Stimulated activated CD8-positive, alpha-beta memory T cell treated with anti-CD3 and anti-CD28 coated beads, Interleukin-15, amount 100 ng/mL, for 24 hours (primary cell): ENCODE data around the gene HPS4.

Experiments
- DNase-seq: peaks from one replicate; pipeline ENCODE4 v3.0.0-alpha.2; 2020; ENCODE audit warnings: low read depth

Gene HPS4

DNA sequence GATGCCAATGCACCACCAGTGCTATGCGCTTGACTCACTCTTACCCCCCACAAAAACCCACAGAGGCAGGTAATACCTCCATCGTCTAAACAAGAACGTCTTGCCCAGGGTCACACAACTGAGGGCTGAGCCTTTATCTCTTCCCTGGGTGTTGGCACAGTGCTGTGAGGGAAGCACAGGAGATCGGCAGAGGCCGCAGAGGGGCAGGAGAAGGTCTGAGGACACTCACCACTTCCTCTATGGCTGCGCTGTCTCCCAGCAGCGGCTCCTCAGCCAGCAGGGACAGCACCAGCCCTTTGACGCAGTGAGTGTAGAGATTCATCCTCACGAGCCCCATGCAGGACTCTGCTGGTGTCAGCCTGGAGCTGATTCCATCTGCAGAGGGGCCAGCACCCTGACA, 19.9 kb downstream of the HPS4 start:
- DNase-seq = no peak

DNA sequence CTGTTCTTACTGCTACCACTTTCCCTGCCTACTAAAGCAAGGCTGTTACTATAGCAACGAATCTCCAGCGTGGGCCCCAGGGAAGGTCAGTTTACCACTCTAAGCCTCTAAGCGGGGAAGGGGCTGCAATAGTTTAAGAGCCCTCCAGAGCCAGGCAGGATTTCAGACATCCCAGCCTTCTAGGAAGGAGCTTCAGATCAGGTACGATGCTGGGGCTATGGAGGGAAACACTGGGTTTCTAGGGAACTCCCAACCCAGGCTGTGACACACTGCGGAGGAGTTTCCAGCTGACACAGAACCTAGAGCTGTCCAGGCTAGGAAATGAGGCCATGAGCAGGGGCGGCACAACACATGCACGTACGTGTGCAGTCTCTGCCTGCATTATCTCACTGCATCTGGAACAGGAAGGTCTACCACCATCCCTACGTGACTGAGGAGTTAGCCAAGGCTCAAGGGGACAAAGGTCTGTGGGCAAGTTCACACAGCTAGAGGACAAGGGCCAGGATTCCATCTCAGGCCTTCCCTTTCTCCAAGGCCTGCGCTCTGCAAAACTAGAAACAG, 20.4 kb downstream of the HPS4 start:
- DNase-seq = no peak

DNA sequence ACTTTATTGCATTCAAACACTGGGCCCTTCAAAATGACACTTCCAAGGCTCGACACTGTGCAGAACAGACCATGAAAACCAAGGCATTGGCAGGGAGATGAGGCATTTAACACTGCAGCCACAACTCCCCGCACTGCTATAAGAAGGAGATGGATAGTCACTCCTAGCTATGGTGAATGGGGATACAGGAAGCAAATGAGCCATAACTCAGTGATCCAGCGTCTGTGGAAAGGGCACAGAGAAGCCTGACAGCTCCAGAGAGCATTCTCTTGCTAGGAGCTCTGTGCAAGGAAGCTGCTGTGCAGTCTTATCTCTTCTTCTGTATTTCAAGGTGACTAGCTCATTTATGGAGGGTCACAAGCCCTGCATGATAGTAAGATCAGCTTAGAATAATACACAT, 20.9 kb downstream of the HPS4 start:
- DNase-seq = no peak

DNA sequence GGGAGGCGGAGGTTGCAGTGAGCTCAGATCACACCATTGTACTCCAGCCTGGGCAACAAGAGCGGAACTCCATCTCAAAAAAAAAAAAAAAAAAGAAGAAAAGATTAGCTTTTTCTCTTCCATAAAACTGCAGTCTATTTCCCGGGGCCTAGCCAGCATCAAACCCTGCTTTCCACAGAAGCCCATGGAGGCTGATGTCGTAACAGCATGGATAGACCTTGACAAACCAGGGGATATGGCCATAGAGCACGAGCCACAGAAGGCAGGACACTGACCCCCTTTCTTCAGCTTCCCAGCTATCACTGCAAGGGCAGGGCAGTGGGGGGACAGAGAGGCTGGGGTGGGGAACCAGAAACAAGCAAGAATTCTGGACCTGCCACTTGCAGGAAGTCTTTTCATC, 21.5 kb downstream of the HPS4 start:
- no peak for DNase-seq

- DNase-seq = no peak
These were observed 22.3 kb downstream of the HPS4 start for GRCh38 chr22:26461188-26461810.

GRCh38 chr22:26460202-26460601, 23.4 kb downstream of the HPS4 start:
- no peak for DNase-seq

DNA sequence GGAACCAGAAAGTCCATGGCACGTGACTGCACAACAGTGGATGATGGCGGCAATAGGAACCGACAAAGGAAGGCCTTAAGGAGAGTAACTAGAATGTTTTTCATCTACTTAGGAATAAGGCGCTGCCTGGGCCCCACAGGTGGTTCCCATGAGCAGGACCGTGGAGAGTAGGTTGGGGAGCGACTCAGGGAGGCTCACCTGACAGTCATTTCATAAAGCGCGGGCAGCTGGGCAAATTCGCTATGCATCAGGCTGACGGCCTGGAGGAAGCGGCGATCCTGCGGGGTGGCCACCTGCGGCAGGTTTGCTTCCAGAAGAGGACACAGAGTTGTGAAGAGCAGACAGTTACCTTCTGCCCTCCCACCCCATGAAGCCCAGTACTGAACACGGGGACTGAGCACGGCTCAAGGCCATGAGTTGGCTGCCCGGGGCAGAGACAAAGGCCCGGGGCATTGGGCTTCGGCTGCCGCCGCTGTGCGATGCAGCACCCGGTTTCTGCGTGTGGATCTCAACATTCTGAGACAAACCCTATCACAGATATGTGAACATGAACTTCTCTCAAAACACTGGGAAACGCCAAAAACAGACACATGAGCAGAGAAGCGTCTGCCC, 25.8 kb downstream of the HPS4 start:
- DNase-seq = no peak

- no peak for DNase-seq
These were observed 29.6 kb downstream of the HPS4 start for GRCh38 chr22:26453812-26454500.

- DNase-seq = no peak
These were observed 30.4 kb downstream of the HPS4 start for GRCh38 chr22:26453216-26453615.

GRCh38 chr22:26452236-26453016, 31.2 kb downstream of the HPS4 start:
- DNase-seq = no peak

- DNase-seq = no peak
These were observed 33.0 kb downstream of the HPS4 start for GRCh38 chr22:26450453-26451185.

GRCh38 chr22:26448941-26449340, 34.6 kb downstream of the HPS4 start:
- DNase-seq = no peak

DNA sequence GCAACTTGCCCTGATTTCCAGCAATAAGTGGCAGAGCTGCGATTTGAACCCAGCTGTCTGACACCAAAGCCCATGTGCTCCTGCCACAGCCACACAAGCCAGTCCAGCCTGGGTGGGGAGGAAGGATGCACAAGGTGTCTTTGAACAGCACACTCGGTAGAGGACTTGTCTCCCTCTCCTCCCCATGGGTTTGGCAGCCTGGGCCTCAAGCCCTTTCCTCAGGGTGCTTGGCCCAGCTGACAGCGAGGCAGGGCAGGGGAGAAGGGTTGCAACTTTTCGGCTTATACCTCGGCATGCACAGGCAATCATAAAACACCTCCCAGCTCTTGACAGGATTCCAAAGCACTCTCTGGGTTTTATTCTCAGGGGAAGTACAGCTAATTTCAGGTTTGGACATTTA, 35.2 kb downstream of the HPS4 start:
- DNase-seq = no peak

DNA sequence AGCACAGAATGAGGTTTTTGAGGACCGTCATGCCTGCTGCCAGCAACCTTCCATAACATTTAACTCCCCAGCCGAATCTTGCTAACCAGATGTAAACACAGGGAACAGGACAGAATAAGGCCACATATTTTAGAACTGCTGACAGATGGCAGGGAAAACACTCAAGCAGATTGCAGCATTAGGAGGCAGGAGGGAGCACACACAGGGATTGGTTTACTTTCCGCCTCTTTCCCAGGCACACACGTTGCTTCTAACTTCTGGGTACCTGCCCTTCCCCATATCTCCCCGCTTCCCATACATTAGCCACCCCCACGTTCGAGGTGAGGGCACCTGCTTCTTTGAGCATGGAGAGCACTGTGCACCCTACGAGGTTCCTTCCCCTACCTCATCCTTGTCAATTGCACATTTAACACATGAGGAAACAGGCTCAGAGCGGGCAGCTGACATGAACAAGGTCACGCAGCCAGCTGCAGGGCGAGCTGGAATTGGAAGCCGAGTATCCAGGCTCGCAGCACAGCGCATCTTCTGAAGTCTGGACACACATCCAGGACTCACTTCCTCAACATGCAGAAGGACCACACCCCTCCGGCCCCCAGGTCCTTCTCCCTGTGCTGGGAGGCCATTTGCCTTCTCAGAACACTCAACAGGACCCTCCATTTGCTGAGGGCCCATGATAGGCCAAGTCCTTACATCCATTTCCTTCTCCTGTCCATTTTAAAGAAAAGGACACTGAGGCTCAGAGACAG, 35.8 kb downstream of the HPS4 start:
- no peak for DNase-seq

- no peak for DNase-seq
These were observed 36.6 kb downstream of the HPS4 start for GRCh38 chr22:26446808-26447515.

- no peak for DNase-seq
These were observed 37.9 kb downstream of the HPS4 start for GRCh38 chr22:26445577-26446275.

DNA sequence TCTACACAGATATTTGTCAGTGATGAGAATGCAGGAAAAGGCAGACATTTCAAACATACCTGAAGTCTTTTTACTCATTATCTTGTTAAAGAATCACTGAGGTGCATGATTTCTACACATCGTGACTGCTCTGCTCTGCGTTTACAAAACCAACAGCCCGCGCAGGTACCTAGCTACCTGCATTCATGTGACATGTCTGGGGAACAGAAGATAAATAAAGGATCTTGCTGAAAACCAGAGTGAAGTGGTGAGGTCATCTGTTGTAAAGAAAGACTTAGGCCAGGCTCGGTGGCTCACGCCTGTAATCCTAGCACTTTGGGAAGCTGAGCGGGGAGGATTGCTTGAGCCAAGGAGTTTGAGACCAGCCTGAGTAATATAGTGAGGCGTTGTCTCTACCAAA, 38.8 kb downstream of the HPS4 start:
- DNase-seq = no peak

DNA sequence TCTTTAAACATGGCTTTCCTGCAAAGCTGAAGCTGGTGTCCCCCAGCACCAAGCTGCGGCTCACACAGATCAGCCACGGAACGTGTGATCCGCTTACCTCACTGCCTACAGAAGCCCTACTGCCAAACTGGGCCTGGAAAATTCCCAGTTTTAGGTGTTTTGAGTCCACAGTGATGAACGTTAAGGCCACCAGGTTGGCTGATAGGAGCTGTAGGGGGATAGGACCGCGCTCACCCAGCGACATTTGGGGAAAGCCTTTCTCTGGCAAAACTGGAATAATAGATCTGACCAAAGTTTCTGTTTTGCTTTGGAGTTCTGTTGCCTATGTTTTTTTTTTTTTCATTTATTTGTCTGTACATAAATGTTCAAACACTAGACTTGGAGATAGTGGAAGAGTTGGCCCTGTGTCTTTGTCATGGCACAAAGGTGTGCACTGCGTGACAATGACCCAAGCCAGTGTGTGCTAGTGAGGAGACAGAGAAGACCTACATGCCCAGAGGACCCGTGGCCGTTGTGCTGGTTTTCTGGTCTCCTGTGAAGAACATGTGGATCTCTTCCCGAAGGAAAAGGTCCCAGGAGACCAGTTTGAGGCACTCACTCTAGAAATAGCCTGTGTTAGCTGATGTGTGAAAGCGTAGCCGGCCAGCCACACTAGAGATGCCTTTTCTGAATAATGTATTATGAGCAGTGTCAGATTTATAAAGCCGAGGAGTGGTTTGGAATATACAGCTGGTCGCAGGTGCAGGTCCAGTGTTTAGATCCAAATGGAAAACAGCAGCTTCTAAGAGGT, 39.5 kb downstream of the HPS4 start:
- no peak for DNase-seq
